GM21825 (cell line): Measurements from ENCODE around the gene AKR1B1.

Source experiments
- ATAC-seq: cut with Tn5 transposase; IDR thresholded peaks from one replicate; pipeline ENCODE4 v1.9.1; 2021; ENCODE audit warnings: mild to moderate bottlenecking, moderate library complexity; ENCODE audit not compliant: unreplicated experiment

AKR1B1 gene

GRCh38 chr7:134446446-134446845 is 12.5 kb downstream of the AKR1B1 start:
- ATAC-seq: no peak

- ATAC-seq: no peak
Observed at GRCh38 chr7:134444961-134445315, 14.0 kb downstream of the AKR1B1 start.

- no peak for ATAC-seq
Observed at GRCh38 chr7:134444198-134444960, 14.5 kb downstream of the AKR1B1 start.

- no peak for ATAC-seq
Observed at GRCh38 chr7:134443396-134444070, 15.4 kb downstream of the AKR1B1 start.

- ATAC-seq: no peak
Observed at GRCh38 chr7:134442441-134443220, 16.3 kb downstream of the AKR1B1 start.

GRCh38 chr7:134441264-134441663 is 17.6 kb downstream of the AKR1B1 start:
- ATAC-seq: no peak

GRCh38 chr7:134440476-134440875 is 18.4 kb downstream of the AKR1B1 start:
- ATAC-seq: no peak

GRCh38 chr7:134440067-134440466 is 18.8 kb downstream of the AKR1B1 start:
- ATAC-seq: no peak

- no peak for ATAC-seq
Observed at GRCh38 chr7:134438946-134439345, 20.0 kb downstream of the AKR1B1 start.

GRCh38 chr7:134435161-134435920 is 23.6 kb downstream of the AKR1B1 start:
- no peak for ATAC-seq

- ATAC-seq: no peak
Observed at GRCh38 chr7:134434701-134435100, 24.2 kb downstream of the AKR1B1 start.

- no peak for ATAC-seq
Observed at GRCh38 chr7:134433430-134433829, 25.5 kb downstream of the AKR1B1 start.

GRCh38 chr7:134432296-134433152 is 26.4 kb downstream of the AKR1B1 start:
- ATAC-seq: peak; percentile 95

- ATAC-seq: no peak
Observed at GRCh38 chr7:134431815-134432214, 27.1 kb downstream of the AKR1B1 start.

GRCh38 chr7:134429481-134429880 is 29.4 kb downstream of the AKR1B1 start:
- no peak for ATAC-seq

- ATAC-seq: no peak
Observed at GRCh38 chr7:134428942-134429341, 30.0 kb downstream of the AKR1B1 start.

GRCh38 chr7:134427896-134428295 is 31.0 kb downstream of the AKR1B1 start:
- no peak for ATAC-seq

GRCh38 chr7:134425777-134426176 is 33.1 kb downstream of the AKR1B1 start:
- ATAC-seq: no peak

- ATAC-seq: no peak
Observed at GRCh38 chr7:134422638-134423037, 36.3 kb downstream of the AKR1B1 start.

- ATAC-seq: no peak
Observed at GRCh38 chr7:134422008-134422407, 36.9 kb downstream of the AKR1B1 start.
